Hepatocyte (in vitro differentiated cells): ENCODE results near the gene SORCS3. TPM values are rescaled to one million over a fixed set of nuclear protein-coding genes. Genes with fewer than 3 reads are reported as not detected.

Experiments
- DNase-seq: peaks from one replicate; pipeline ENCODE4 v3.0.0-alpha.2; 2016; ENCODE audit warnings: low spot score
- H2AFZ ChIP-seq: fragments of 200-600 bp; sonication (generic); 2 replicates; pipeline ENCODE4 v1.6.0; 2016; ENCODE audit warnings: antibody characterized with exemption, mild to moderate bottlenecking
- H3K27ac ChIP-seq: fragments of 200-600 bp; sonication (generic); 2 replicates; pipeline ENCODE4 v1.5.1; 2016; ENCODE audit warnings: mild to moderate bottlenecking
- H3K27me3 ChIP-seq: fragments of 200-600 bp; sonication (generic); 2 replicates; pipeline ENCODE4 v1.6.1; 2016
- H3K36me3 ChIP-seq: fragments of 200-600 bp; sonication (generic); replicated peaks from 2 replicates; pipeline ENCODE4 v1.5.1; 2016; ENCODE audit warnings: low read depth; ENCODE audit not compliant: insufficient read depth
- H3K4me1 ChIP-seq: fragments of 200-600 bp; sonication (generic); 2 replicates; pipeline ENCODE4 v1.5.1; 2016; ENCODE audit warnings: mild to moderate bottlenecking, moderate library complexity; ENCODE audit not compliant: insufficient read depth
- H3K4me2 ChIP-seq: fragments of 200-600 bp; sonication (generic); 2 replicates; pipeline ENCODE4 v1.6.0; 2016
- H3K4me3 ChIP-seq: fragments of 200-600 bp; sonication (generic); 2 replicates; pipeline ENCODE4 v1.5.1; 2016; ENCODE audit warnings: mild to moderate bottlenecking
- H3K79me2 ChIP-seq: fragments of 200-600 bp; sonication (generic); 2 replicates; pipeline ENCODE4 v1.6.0; 2017; ENCODE audit warnings: mild to moderate bottlenecking
- H3K9me2 ChIP-seq: fragments of 200-600 bp; sonication (generic); replicated peaks from 2 replicates; pipeline ENCODE4 v1.6.0; 2017; ENCODE audit warnings: mild to moderate bottlenecking; ENCODE audit not compliant: insufficient read depth
- H3K9me3 ChIP-seq: fragments of 200-600 bp; sonication (generic); 2 replicates; pipeline ENCODE4 v1.5.1; 2016; ENCODE audit warnings: low read depth, mild to moderate bottlenecking
- H4K20me1 ChIP-seq: fragments of 200-600 bp; sonication (generic); 2 replicates; pipeline ENCODE4 v1.6.0; 2016; ENCODE audit warnings: mild to moderate bottlenecking; ENCODE audit not compliant: insufficient read depth, poor library complexity, severe bottlenecking
- EZH2 ChIP-seq: fragments of 200-600 bp; sonication (generic); IDR thresholded peaks from 2 replicates; pipeline ENCODE4 v1.6.1; 2016; ENCODE audit warnings: antibody characterized with exemption, mild to moderate bottlenecking, borderline replicate concordance
- EZH2phosphoT487 ChIP-seq: fragments of 200-600 bp; sonication (generic); IDR thresholded peaks from one replicate; pipeline ENCODE4 v1.6.1; 2018; ENCODE audit warnings: antibody characterized with exemption, mild to moderate bottlenecking, low read depth, moderate library complexity; ENCODE audit not compliant: unreplicated experiment, severe bottlenecking
- WGBS: methylation state at CpG from one replicate; pipeline ENCODE4 v1.1.6; 2016; ENCODE audit warnings: low lambda C conversion rate; ENCODE audit errors: missing lambda C conversion rate; 5-methylcytosine and 5-hydroxymethylcytosine counted together
- polyA plus RNA-seq: library from polyadenylated mRNA; unstranded; fragments of >200 nt; fragmentation: Nextera tagmentation; extraction: Ambion mirVana; gene quantifications from 2 replicates; pipeline ENCODE4 v1.2.1, GENCODE V29; 2016
- total RNA-seq: library from RNA; depleted of rRNA; stranded (reverse); fragments of >200 nt; gene quantifications from 2 replicates; pipeline ENCODE4 v1.2.3, GENCODE V29; 2014
- TF ChIP-seq, protein P1 (sequence below): fragments of 200-600 bp; sonication (generic); IDR thresholded peaks from 2 replicates; pipeline ENCODE4 v1.5.1; 2016; ENCODE audit warnings: antibody characterized with exemption, mild to moderate bottlenecking; ENCODE audit not compliant: poor library complexity

The SORCS3 gene
- total and polyA plus RNA-seq, 2 experiments from 2014 or later = 0.59 to 0.80 TPM

DNA sequence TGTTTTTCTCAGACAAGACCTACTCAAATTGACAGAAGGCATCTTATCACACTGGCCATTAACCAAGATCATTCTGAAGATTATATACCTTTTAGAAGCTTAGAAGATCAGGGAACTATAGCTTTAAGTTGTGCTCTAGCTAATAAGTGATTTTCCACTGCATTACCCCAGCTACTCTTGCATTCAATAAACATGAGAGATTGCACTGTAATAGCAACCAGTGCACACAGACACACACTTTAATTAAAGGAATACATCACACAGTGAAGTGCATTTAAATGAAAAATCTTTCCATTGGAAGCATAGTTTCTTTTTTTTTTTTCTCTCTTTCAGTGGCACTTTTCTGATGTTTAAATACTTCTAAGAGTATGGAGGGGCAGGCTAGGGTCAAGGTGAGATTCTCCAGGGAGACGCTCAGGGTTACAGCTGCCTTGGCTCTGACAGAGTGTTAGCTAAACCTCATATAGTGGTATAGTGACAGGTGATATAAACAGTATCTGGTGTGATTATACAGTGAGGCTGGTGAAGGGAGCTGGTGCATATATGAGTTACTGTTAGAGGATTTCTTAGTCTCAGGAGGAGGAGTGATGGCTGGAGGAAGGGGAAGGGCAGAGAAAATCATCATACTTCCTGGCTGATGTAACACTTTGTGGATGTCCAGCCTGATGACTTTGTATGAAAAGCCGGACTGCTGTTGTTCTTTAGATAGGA, 369.5 kb downstream of the SORCS3 start:
- no peak overlapping the region for H3K4me2 ChIP-seq
- DNase-seq = no peak
- 73% methylated on average over 2 of the region's 2 CpGs for WGBS
- no peaks in the 10 kb centered on the region for H3K36me3 ChIP-seq
- no peak overlapping the region for H3K4me3 ChIP-seq
- no peaks in the 10 kb centered on the region for H3K9me3 ChIP-seq
- no peak overlapping the region for H3K27ac ChIP-seq
- H3K79me2 ChIP-seq = no peaks in the 10 kb centered on the region
- H3K4me1 ChIP-seq = no peaks in the 10 kb centered on the region
- no peaks in the 10 kb centered on the region for H4K20me1 ChIP-seq
- H3K27me3 ChIP-seq = no peaks in the 10 kb centered on the region
- H3K9me2 ChIP-seq = no peaks in the 10 kb centered on the region
- no peak overlapping the region for H2AFZ ChIP-seq
- no peak for TF ChIP-seq EZH2phosphoT487
- TF ChIP-seq, protein P1, sequence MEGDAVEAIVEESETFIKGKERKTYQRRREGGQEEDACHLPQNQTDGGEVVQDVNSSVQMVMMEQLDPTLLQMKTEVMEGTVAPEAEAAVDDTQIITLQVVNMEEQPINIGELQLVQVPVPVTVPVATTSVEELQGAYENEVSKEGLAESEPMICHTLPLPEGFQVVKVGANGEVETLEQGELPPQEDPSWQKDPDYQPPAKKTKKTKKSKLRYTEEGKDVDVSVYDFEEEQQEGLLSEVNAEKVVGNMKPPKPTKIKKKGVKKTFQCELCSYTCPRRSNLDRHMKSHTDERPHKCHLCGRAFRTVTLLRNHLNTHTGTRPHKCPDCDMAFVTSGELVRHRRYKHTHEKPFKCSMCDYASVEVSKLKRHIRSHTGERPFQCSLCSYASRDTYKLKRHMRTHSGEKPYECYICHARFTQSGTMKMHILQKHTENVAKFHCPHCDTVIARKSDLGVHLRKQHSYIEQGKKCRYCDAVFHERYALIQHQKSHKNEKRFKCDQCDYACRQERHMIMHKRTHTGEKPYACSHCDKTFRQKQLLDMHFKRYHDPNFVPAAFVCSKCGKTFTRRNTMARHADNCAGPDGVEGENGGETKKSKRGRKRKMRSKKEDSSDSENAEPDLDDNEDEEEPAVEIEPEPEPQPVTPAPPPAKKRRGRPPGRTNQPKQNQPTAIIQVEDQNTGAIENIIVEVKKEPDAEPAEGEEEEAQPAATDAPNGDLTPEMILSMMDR = no peak
- TF ChIP-seq EZH2 = no peak

GRCh38 chr10:105017116-105017515, 376.0 kb downstream of the SORCS3 start:
- Histone ChIP-seq H2AFZ (no peak overlapping the region), H3K4me2 (no peak overlapping the region), H3K9me3 (no peaks in the 10 kb centered on the region), H3K36me3 (no peaks in the 10 kb centered on the region), H3K4me3 (no peak overlapping the region), H3K4me1 (no peaks in the 10 kb centered on the region), H4K20me1 (no peaks in the 10 kb centered on the region), H3K79me2 (no peaks in the 10 kb centered on the region), H3K9me2 (no peaks in the 10 kb centered on the region), H3K27ac (no peak overlapping the region), H3K27me3 (no peaks in the 10 kb centered on the region)
- TF ChIP-seq EZH2 (no peak), EZH2phosphoT487 (no peak)
- TF ChIP-seq, protein P1 = no peak
- WGBS = 84% methylated on average over 2 of the region's 2 CpGs
- no peak for DNase-seq

- H4K20me1 ChIP-seq = no peaks in the 10 kb centered on the region
- no peak for DNase-seq
- H3K27me3 ChIP-seq = no peaks in the 10 kb centered on the region
- H3K79me2 ChIP-seq = no peaks in the 10 kb centered on the region
- no peaks in the 10 kb centered on the region for H3K36me3 ChIP-seq
- no peaks in the 10 kb centered on the region for H3K9me2 ChIP-seq
- H2AFZ ChIP-seq = no peak overlapping the region
- no peak overlapping the region for H3K27ac ChIP-seq
- no peaks in the 10 kb centered on the region for H3K4me1 ChIP-seq
- TF ChIP-seq EZH2phosphoT487 = no peak
- H3K9me3 ChIP-seq = no peaks in the 10 kb centered on the region
- H3K4me3 ChIP-seq = no peak overlapping the region
- H3K4me2 ChIP-seq = no peak overlapping the region
Measured at GRCh38 chr10:105017691-105018090, 376.6 kb downstream of the SORCS3 start.

- Histone ChIP-seq H3K27me3 (no peaks in the 10 kb centered on the region), H2AFZ (no peak overlapping the region), H3K9me2 (no peaks in the 10 kb centered on the region), H3K9me3 (no peaks in the 10 kb centered on the region), H3K4me3 (no peak overlapping the region), H3K4me1 (no peaks in the 10 kb centered on the region), H3K27ac (peak overlapping the region; percentile 9), H4K20me1 (no peaks in the 10 kb centered on the region), H3K4me2 (no peak overlapping the region), H3K36me3 (no peaks in the 10 kb centered on the region), H3K79me2 (no peaks in the 10 kb centered on the region)
- TF ChIP-seq, protein P1 = no peak
- TF ChIP-seq EZH2 (no peak), EZH2phosphoT487 (no peak)
- no peak for DNase-seq
- WGBS = 72% methylated on average over 6 of the region's 6 CpGs
Measured at GRCh38 chr10:105023211-105024111, 382.4 kb downstream of the SORCS3 start.
